GM12892 (cell line): Measurements from ENCODE around the gene ACYP2.

Experiments
- POLR2A ChIP-seq: IDR thresholded peaks from 2 replicates; pipeline ENCODE4 v1.6.1; 2011; ENCODE audit warnings: low read depth, low read length, control low read depth
- POLR2AphosphoS5 ChIP-seq: IDR thresholded peaks from 2 replicates; pipeline ENCODE4 v1.6.1; 2011; ENCODE audit warnings: low read depth, low read length, control low read depth
- TAF1 ChIP-seq: IDR thresholded peaks from 2 replicates; pipeline ENCODE4 v1.6.1; 2011; ENCODE audit warnings: low read depth, mild to moderate bottlenecking, control low read depth, low read length, borderline replicate concordance

- TF ChIP-seq POLR2A: no peak
- TF ChIP-seq TAF1: no peak
- TF ChIP-seq POLR2AphosphoS5: no peak
Observed at GRCh38 chr2:54247115-54247514, 131.7 kb downstream of the ACYP2 start.
